Gastrocnemius medialis (tissue), 4 donors: ENCODE data around the gene ZBTB3. TPM values are rescaled to one million over a fixed set of nuclear protein-coding genes. Genes with fewer than 3 reads are reported as not detected.
"Not testable (repeated sequence)": the region's sequence is repeated elsewhere in the genome, so short reads cannot be mapped to it uniquely, and the experiment has no call there.

ENCODE experiments used
- ATAC-seq, 2 donors: fragments of 150-250 bp; one replicate each; pipeline ENCODE4 v1.9.1; 2016
- DNase-seq, 2 donors: peaks; one replicate each; pipeline ENCODE4 v3.0.0-alpha.2; 2019
- H3K27ac ChIP-seq, 4 donors: fragments of 200-600 bp; sonication (generic); 1 replicate in 1 of 4; 2 replicates in 3 of 4; pipeline ENCODE4 v1.5.1; 2016 to 2018; ENCODE audit warnings: mild to moderate bottlenecking in 2 of 4, moderate library complexity in 1 of 4
- H3K27me3 ChIP-seq, 3 donors: fragments of 200-600 bp; sonication (generic) in 2 of 3; 1 replicate in 1 of 3; 2 replicates in 2 of 3; pipeline versions ENCODE4 v1.5.1 to v1.6.0; 2016 to 2019; ENCODE audit warnings: mild to moderate bottlenecking in 1 of 3, moderate library complexity in 1 of 3
- H3K36me3 ChIP-seq, 2 donors: fragments of 200-600 bp; sonication (generic) in 1 of 2; one replicate each; pipeline ENCODE4 v1.5.1; 2017 to 2018
- H3K4me1 ChIP-seq, 2 donors: fragments of 200-600 bp; sonication (generic) in 1 of 2; one replicate each; pipeline ENCODE4 v1.5.1; 2016 to 2017; ENCODE audit warnings: mild to moderate bottlenecking in 2 of 2
- H3K4me3 ChIP-seq, 4 donors: fragments of 200-600 bp; sonication (generic) in 3 of 4; 1 replicate in 1 of 4; 2 replicates in 3 of 4; pipeline ENCODE4 v1.5.1; 2016 to 2019; ENCODE audit warnings: mild to moderate bottlenecking in 2 of 4
- H3K9me3 ChIP-seq, 3 donors: fragments of 200-600 bp; sonication (generic) in 2 of 3; 1 replicate in 1 of 3; 2 replicates in 2 of 3; pipeline ENCODE4 v1.5.1; 2016 to 2019
- CTCF ChIP-seq, 5 experiments: fragments of 450-650 bp in 3 of 5; fragments of 200-600 bp in 2 of 5; sonication (generic) in 2 of 5; IDR thresholded peaks in 4 of 5; conservative IDR thresholded peaks in 1 of 5; 1 replicate in 4 of 5; 2 replicates in 1 of 5; pipeline ENCODE4 v1.5.1; 2016 to 2019; ENCODE audit warnings: antibody characterized with exemption in 5 of 5, mild to moderate bottlenecking in 3 of 5, moderate library complexity in 3 of 5
- POLR2A ChIP-seq, 2 donors: fragments of 450-650 bp; IDR thresholded peaks; one replicate each; pipeline ENCODE4 v1.6.1; 2017; ENCODE audit warnings: antibody characterized with exemption in 2 of 2, mild to moderate bottlenecking in 2 of 2, moderate library complexity in 2 of 2
- in situ Hi-C, 4 donors: fragments of 200-750 bp; cut with MboI; loops; one replicate each; pipeline versions ENCODE4 v1.15.0 to v1.8.0; 2017; ENCODE audit warnings: low sequenced_read_pairs in 4 of 4
- intact Hi-C: fragments of 100-400 bp; cut with DNase I; formaldehyde crosslinking; loops from one replicate; pipeline ENCODE4 v1.15.1; 2023; ENCODE audit warnings: low total_unique reads
- total RNA-seq, 4 donors: library from RNA; depleted of rRNA; stranded (reverse); fragments of >200 nt; gene quantifications; one replicate each; pipeline versions ENCODE4 v1.1.0 to v1.2.3, GENCODE V29; 2016

The ZBTB3 gene
- total RNA-seq, 4 donors from 2014 or later: 5.6 to 10.5 (median 7.7) TPM

GRCh38 chr11:62771144-62772021 is 17.4 kb upstream of the ZBTB3 start, which contains the start of gene TAF6L:
Gene TAF6L, plus strand, starts transcription at chr11:62771396. Its CDS starts 4,388 bp downstream, at chr11:62775784.
- Histone ChIP-seq H3K36me3 (peaks cover 0 to 26% of the 10 kb centered on the region in 2 donors), H3K4me1 (peaks cover 18 to 23% of the 10 kb centered on the region in 2 donors), H3K27me3 (no peaks in the 10 kb centered on the region), H3K4me3 (peak within 1 kb of the TSS; percentile 74 to 87 (median 76)), H3K9me3 (no peaks in the 10 kb centered on the region), H3K27ac (peak within 1 kb of the TSS; percentile 89 to 99 (median 96))
- intact Hi-C loops (loop anchor here (5.0 kb wide), 2 partner anchors 86 to 179 kb away; partner anchors contain the start of gene TUT1), in situ Hi-C loops (no loop called here)
- peak in 1 of 2 donors; percentile 45 for TF ChIP-seq POLR2A (IDR thresholded peaks at IDR 0.05)
- TF ChIP-seq CTCF (IDR thresholded peaks at IDR 0.05 in 4 of 5, conservative IDR thresholded peaks at IDR 0.05 in 1 of 5): peak in 1 of 5 experiments; percentile 38
- DNase-seq (peak; percentile 99), ATAC-seq (peak; percentile 92 to 97)

DNA sequence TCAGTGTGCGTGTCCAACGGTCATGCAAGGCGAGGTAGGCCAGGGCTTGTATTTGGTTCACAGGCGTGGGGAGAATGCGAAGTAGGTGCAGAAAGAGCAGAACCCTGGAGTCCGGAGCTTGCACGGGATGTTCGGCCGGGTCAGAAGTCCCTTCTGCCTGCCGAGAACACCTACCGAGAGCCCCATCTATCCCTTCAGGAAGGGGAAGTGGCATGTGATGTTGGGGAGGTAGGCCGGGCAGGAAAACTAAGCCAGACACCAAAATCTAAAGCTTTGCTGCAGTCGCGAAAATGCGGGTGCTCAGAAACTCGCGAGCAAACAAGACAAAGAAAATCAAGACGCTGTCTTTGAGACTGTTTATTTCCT is 16.8 kb upstream of the ZBTB3 start:
- in situ Hi-C loops: no loop called here
- DNase-seq: peak in 1 of 2 donors; percentile 33
- peak overlapping the region; percentile 74 to 87 (median 76) for H3K4me3 ChIP-seq

DNA sequence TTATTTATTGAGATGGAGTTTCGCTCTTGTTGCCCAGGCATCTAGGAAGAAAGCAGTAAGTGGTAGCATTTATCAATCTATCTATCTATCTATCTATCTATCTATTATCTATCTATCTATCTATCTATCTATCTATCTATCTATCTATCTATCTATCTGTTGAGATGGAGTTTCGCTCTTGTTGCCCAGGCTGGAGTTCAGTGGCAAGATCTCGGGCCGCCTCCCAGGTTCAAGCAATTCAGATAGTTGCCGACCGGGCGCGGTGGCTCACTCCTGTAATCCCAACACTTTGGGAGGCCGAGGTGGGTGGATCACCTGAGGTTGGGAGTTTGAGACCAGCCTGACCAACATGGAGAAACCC is 6.9 kb upstream of the ZBTB3 start:
- H3K27me3 ChIP-seq, DNase-seq, H3K9me3 ChIP-seq, intact Hi-C loops, in situ Hi-C loops, ATAC-seq: not testable (repeated sequence)
- H3K36me3 ChIP-seq: peaks cover 0 to 12% of the 10 kb centered on the region in 2 donors
- peak overlapping the region; percentile 80 to 96 (median 88) for H3K27ac ChIP-seq
- H3K4me1 ChIP-seq: peaks cover 12 to 21% of the 10 kb centered on the region in 2 donors
- H3K4me3 ChIP-seq: peak overlapping the region; percentile 82 to 97 (median 90)

More for the DNA sequence above, 16.8 kb upstream of the ZBTB3 start:
- no peak for TF ChIP-seq CTCF (IDR thresholded peaks at IDR 0.05 in 4 of 5, conservative IDR thresholded peaks at IDR 0.05 in 1 of 5)
- TF ChIP-seq POLR2A (IDR thresholded peaks at IDR 0.05): no peak
- peaks cover 0 to 26% of the 10 kb centered on the region in 2 donors for H3K36me3 ChIP-seq
- H3K27ac ChIP-seq: peak overlapping the region; percentile 89 to 99 (median 96)
- H3K9me3 ChIP-seq: no peaks in the 10 kb centered on the region
- no peaks in the 10 kb centered on the region for H3K27me3 ChIP-seq
- intact Hi-C loops: loop anchor here (5.0 kb wide), 2 partner anchors 87 to 178 kb away; partner anchors contain the start of gene TUT1
- ATAC-seq: peak; percentile 27 to 29
- H3K4me1 ChIP-seq: peaks cover 18 to 23% of the 10 kb centered on the region in 2 donors

GRCh38 chr11:62757846-62758788 is 4.2 kb upstream of the ZBTB3 start:
- DNase-seq (no peak), ATAC-seq (no peak)
- TF ChIP-seq POLR2A (IDR thresholded peaks at IDR 0.05): no peak
- TF ChIP-seq CTCF (IDR thresholded peaks at IDR 0.05 in 4 of 5, conservative IDR thresholded peaks at IDR 0.05 in 1 of 5): no peak
- in situ Hi-C loops: no loop called here
- no peaks in the 10 kb centered on the region for H3K27me3 ChIP-seq
- H3K36me3 ChIP-seq: peaks cover 0 to 6% of the 10 kb centered on the region in 2 donors
- no peak overlapping the region for H3K4me3 ChIP-seq
- peaks cover 19 to 27% of the 10 kb centered on the region in 2 donors for H3K4me1 ChIP-seq
- intact Hi-C loops: no loop called here
- H3K27ac ChIP-seq: no peak overlapping the region
- no peaks in the 10 kb centered on the region for H3K9me3 ChIP-seq
